GM23338 (cell line): Measurements from ENCODE around the gene PSMD2. TPM values are rescaled to one million over a fixed set of nuclear protein-coding genes. Genes with fewer than 3 reads are reported as not detected.

ENCODE experiments used
- ATAC-seq: fragments of 200-7000 bp; cut with Tn5 transposase; 3 replicates; pipeline ENCODE4 v1.9.1; 2020
- DNase-seq: peaks from one replicate; pipeline ENCODE4 v3.0.0-alpha.2; 2015; ENCODE audit warnings: low spot score
- H2AFZ ChIP-seq: fragments of 200-600 bp; sonication (generic); 2 replicates; pipeline ENCODE4 v1.8.0; 2016; ENCODE audit warnings: antibody characterized with exemption, mild to moderate bottlenecking, moderate library complexity
- H3F3A ChIP-seq: fragments of 200-600 bp; sonication (generic); replicated peaks from 2 replicates; pipeline ENCODE4 v1.8.0; 2017; ENCODE audit warnings: antibody characterized with exemption, mixed run types, low read depth
- H3K27ac ChIP-seq: fragments of 200-600 bp; sonication (generic); 2 replicates; pipeline ENCODE4 v1.6.1; 2016; ENCODE audit warnings: low read depth
- H3K27me3 ChIP-seq: fragments of 200-600 bp; sonication (generic); 2 replicates; pipeline ENCODE4 v1.8.0; 2016; ENCODE audit warnings: mild to moderate bottlenecking, mixed run types, moderate library complexity; ENCODE audit not compliant: insufficient read depth
- H3K36me3 ChIP-seq: fragments of 200-600 bp; sonication (generic); 2 replicates; pipeline ENCODE4 v1.8.0; 2016; ENCODE audit warnings: mild to moderate bottlenecking; ENCODE audit not compliant: insufficient read depth
- H3K4me1 ChIP-seq: fragments of 200-600 bp; sonication (generic); 2 replicates; pipeline ENCODE4 v1.8.0; 2016; ENCODE audit warnings: mild to moderate bottlenecking, moderate library complexity; ENCODE audit not compliant: insufficient read depth
- H3K4me2 ChIP-seq: fragments of 200-600 bp; sonication (generic); 2 replicates; pipeline ENCODE4 v1.7.1; 2017; ENCODE audit warnings: mixed run types
- H3K4me3 ChIP-seq: fragments of 200-600 bp; sonication (generic); 2 replicates; pipeline ENCODE4 v1.6.1; 2016; ENCODE audit warnings: mixed run types
- H3K79me2 ChIP-seq: fragments of 200-600 bp; sonication (generic); replicated peaks from 2 replicates; pipeline ENCODE4 v1.8.0; 2017; ENCODE audit warnings: mild to moderate bottlenecking; ENCODE audit not compliant: insufficient read depth
- H3K9me2 ChIP-seq: fragments of 200-600 bp; sonication (generic); 2 replicates; pipeline ENCODE4 v1.8.0; 2017; ENCODE audit not compliant: insufficient read depth
- H4K20me1 ChIP-seq: fragments of 200-600 bp; sonication (generic); replicated peaks from 2 replicates; pipeline ENCODE4 v1.8.0; 2017; ENCODE audit warnings: mild to moderate bottlenecking; ENCODE audit not compliant: insufficient read depth
- H3K27ac Mint-ChIP-seq: 2 replicates; pipeline ENCODE4 v1.8.0; 2020; ENCODE audit warnings: inconsistent platforms, mild to moderate bottlenecking, moderate library complexity, mixed read lengths
- H3K27me3 Mint-ChIP-seq: 3 replicates; pipeline ENCODE4 v1.8.0; 2022; ENCODE audit warnings: low read depth, mild to moderate bottlenecking, moderate library complexity, mixed read lengths, inconsistent platforms; ENCODE audit not compliant: insufficient read depth, poor library complexity
- H3K36me3 Mint-ChIP-seq: 3 replicates; pipeline ENCODE4 v1.8.0; 2021; ENCODE audit warnings: low read depth, mild to moderate bottlenecking, inconsistent platforms, moderate library complexity, mixed read lengths
- H3K4me1 Mint-ChIP-seq: 3 replicates; pipeline ENCODE4 v1.8.0; 2020; ENCODE audit warnings: mild to moderate bottlenecking, inconsistent platforms, mixed read lengths
- H3K4me3 Mint-ChIP-seq: 3 replicates; pipeline ENCODE4 v1.8.0; 2021; ENCODE audit warnings: moderate library complexity, mild to moderate bottlenecking, inconsistent platforms, mixed read lengths
- H3K9me3 Mint-ChIP-seq: 3 replicates; pipeline ENCODE4 v1.8.0; 2020; ENCODE audit warnings: moderate library complexity, mild to moderate bottlenecking, inconsistent platforms, mixed read lengths
- CREB1 ChIP-seq: fragments of 250-450 bp; sonication (Bioruptor Pico); IDR thresholded peaks from 2 replicates; pipeline ENCODE4 v1.5.0; 2020; ENCODE audit warnings: low read depth, mild to moderate bottlenecking, moderate library complexity
- EZH2 ChIP-seq: fragments of 200-600 bp; sonication (generic); IDR thresholded peaks from one replicate; pipeline ENCODE4 v1.8.0; 2017; ENCODE audit warnings: antibody characterized with exemption, mild to moderate bottlenecking, low read depth; ENCODE audit not compliant: unreplicated experiment
- EZH2phosphoT487 ChIP-seq: fragments of 200-600 bp; sonication (generic); IDR thresholded peaks from one replicate; pipeline ENCODE4 v1.8.1; 2018; ENCODE audit warnings: antibody characterized with exemption; ENCODE audit not compliant: unreplicated experiment
- JUNB ChIP-seq: IDR thresholded peaks from one replicate; pipeline ENCODE4 v1.6.1; 2016; ENCODE audit warnings: antibody characterized with exemption; ENCODE audit not compliant: unreplicated experiment
- NANOG ChIP-seq: IDR thresholded peaks from 2 replicates; pipeline ENCODE4 v1.6.1; 2016; ENCODE audit warnings: antibody characterized with exemption, borderline replicate concordance
- POLR2AphosphoS5 ChIP-seq: IDR thresholded peaks from 2 replicates; pipeline ENCODE4 v1.6.1; 2016; ENCODE audit warnings: antibody characterized with exemption, low read depth
- REST ChIP-seq: IDR thresholded peaks from one replicate; pipeline ENCODE4 v1.6.1; 2018; ENCODE audit warnings: antibody characterized with exemption; ENCODE audit not compliant: unreplicated experiment
- STAT1 ChIP-seq: IDR thresholded peaks from one replicate; pipeline ENCODE4 v1.6.1; 2016; ENCODE audit warnings: antibody characterized with exemption; ENCODE audit not compliant: unreplicated experiment
- ZNF114 ChIP-seq: fragments of 250-450 bp; sonication (Bioruptor Pico); IDR thresholded peaks from 2 replicates; pipeline ENCODE4 v1.5.0; 2020; ENCODE audit warnings: mild to moderate bottlenecking, moderate library complexity
- ZNF331 ChIP-seq: fragments of 250-450 bp; sonication (Bioruptor Pico); IDR thresholded peaks from 2 replicates; pipeline ENCODE4 v1.5.0; 2020; ENCODE audit warnings: low read depth, mild to moderate bottlenecking, moderate library complexity
- ZNF462 ChIP-seq: fragments of 250-450 bp; sonication (Bioruptor Pico); IDR thresholded peaks from 2 replicates; pipeline ENCODE4 v1.5.0; 2020; ENCODE audit warnings: mild to moderate bottlenecking, moderate library complexity
- polyA plus RNA-seq: library from polyadenylated mRNA; unstranded; fragments of >200 nt; fragmentation: Nextera tagmentation; extraction: Ambion mirVana; gene quantifications from 2 replicates; pipeline ENCODE4 v1.2.1, GENCODE V29; 2016
- total RNA-seq: library from RNA; depleted of rRNA; stranded (reverse); fragments of >200 nt; shearing (Covaris generic); gene quantifications from 2 replicates; pipeline ENCODE4 v1.2.3, GENCODE V29; 2014
- TF ChIP-seq, protein P1 (sequence below): IDR thresholded peaks from 2 replicates; pipeline ENCODE4 v1.6.1; 2016; ENCODE audit warnings: antibody characterized with exemption
- TF ChIP-seq, protein P2 (sequence below), 2 experiments: fragments of 200-600 bp in 1 of 2; sonication (generic) in 1 of 2; conservative IDR thresholded peaks; 2 replicates each; pipeline versions ENCODE4 v1.5.1 to v1.6.1; 2016 to 2017; ENCODE audit warnings: antibody characterized with exemption in 2 of 2, low read depth in 2 of 2, mild to moderate bottlenecking in 2 of 2, moderate library complexity in 1 of 2

Gene PSMD2
- total and polyA plus RNA-seq, 2 experiments from 2014 or later: 117 to 507 TPM

DNA sequence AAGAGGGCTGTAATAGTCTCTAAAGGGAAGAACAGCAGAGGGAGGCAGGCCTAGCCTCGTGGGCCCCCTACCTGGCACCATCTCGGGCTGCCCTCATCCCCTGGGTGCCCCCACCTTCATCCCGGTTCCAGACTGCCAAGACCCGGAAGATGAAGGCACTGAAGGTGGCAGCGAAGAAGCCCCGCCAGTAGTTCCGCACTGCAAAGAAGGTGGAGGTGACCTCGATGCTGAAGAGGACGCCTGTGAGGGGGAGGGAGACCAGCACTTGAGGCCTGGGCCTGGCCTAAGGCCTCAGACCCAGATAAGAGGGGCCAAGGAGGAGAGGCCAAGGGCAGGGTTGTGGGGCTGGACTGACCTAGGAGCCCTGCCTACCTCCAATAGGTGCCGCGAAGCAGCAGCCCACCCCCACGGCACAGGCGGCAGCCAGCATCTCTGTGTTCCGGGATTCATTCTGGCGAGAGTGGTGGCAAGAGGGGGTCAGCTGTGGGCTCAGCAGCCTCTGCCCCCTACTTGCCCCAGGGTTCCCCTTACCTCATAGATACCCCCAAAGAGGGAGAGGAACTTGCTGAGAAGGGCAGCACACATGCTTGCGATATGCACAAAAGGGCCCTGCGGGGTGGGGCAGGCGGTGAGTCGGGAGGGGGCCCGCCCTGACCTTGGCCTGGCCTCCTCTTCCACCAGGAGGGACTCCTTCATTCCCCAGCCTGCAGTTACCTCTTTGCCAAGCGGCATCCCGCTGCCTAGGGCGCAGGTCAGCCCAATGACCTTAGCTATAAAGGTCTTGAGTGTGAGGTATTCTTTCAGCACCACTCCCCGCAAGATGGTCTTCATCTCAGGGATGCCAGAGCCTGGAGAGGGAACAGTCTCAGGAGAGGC, 58.4 kb downstream of the PSMD2 start:
- H3K79me2 ChIP-seq: no peaks in the 10 kb centered on the region
- peaks cover 11% of the 10 kb centered on the region for H3K4me1 ChIP-seq
- peaks cover 18% of the 10 kb centered on the region for H3K4me1 Mint-ChIP-seq
- no peak overlapping the region for H3K27ac Mint-ChIP-seq
- H3K4me2 ChIP-seq: no peak overlapping the region
- TF ChIP-seq ZNF331 (no peak), CREB1 (CRISPR knock-in tag) (no peak), POLR2AphosphoS5 (no peak), NANOG (no peak), JUNB (no peak), STAT1 (no peak), EZH2 (no peak), REST (no peak), ZNF114 (CRISPR knock-in tag) (no peak), ZNF462 (CRISPR knock-in tag) (no peak), EZH2phosphoT487 (no peak)
- TF ChIP-seq, protein P1, sequence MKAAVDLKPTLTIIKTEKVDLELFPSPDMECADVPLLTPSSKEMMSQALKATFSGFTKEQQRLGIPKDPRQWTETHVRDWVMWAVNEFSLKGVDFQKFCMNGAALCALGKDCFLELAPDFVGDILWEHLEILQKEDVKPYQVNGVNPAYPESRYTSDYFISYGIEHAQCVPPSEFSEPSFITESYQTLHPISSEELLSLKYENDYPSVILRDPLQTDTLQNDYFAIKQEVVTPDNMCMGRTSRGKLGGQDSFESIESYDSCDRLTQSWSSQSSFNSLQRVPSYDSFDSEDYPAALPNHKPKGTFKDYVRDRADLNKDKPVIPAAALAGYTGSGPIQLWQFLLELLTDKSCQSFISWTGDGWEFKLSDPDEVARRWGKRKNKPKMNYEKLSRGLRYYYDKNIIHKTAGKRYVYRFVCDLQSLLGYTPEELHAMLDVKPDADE: no peak
- TF ChIP-seq, protein P2, sequence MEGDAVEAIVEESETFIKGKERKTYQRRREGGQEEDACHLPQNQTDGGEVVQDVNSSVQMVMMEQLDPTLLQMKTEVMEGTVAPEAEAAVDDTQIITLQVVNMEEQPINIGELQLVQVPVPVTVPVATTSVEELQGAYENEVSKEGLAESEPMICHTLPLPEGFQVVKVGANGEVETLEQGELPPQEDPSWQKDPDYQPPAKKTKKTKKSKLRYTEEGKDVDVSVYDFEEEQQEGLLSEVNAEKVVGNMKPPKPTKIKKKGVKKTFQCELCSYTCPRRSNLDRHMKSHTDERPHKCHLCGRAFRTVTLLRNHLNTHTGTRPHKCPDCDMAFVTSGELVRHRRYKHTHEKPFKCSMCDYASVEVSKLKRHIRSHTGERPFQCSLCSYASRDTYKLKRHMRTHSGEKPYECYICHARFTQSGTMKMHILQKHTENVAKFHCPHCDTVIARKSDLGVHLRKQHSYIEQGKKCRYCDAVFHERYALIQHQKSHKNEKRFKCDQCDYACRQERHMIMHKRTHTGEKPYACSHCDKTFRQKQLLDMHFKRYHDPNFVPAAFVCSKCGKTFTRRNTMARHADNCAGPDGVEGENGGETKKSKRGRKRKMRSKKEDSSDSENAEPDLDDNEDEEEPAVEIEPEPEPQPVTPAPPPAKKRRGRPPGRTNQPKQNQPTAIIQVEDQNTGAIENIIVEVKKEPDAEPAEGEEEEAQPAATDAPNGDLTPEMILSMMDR (conservative IDR thresholded peaks at IDR 0.05; ENCODE audit: low read depth in 2 of 2): no peak
- no peaks in the 10 kb centered on the region for H3K9me3 Mint-ChIP-seq
- ATAC-seq (no peak), DNase-seq (no peak)
- H3F3A ChIP-seq: peaks cover 5% of the 10 kb centered on the region; the same call in 1 of the 2 replicates
- 0 out of 2 replicates have a peak, but pooled peaks cover 3% of the 10 kb centered on the region for H3K36me3 ChIP-seq
- H3K36me3 Mint-ChIP-seq: peaks cover 17% of the 10 kb centered on the region
- peaks cover 17% of the 10 kb centered on the region for H3K27me3 Mint-ChIP-seq
- H3K4me3 ChIP-seq: no peak overlapping the region
- H3K9me2 ChIP-seq: no peaks in the 10 kb centered on the region
- no peak overlapping the region for H3K4me3 Mint-ChIP-seq
- no peaks in the 10 kb centered on the region for H4K20me1 ChIP-seq
- H3K27ac ChIP-seq: no peak overlapping the region
- peaks cover 14% of the 10 kb centered on the region for H3K27me3 ChIP-seq
- no peak overlapping the region for H2AFZ ChIP-seq
